GM18868 (cell line): ENCODE results near the gene CALCOCO2.
A peak's percentile ranks its signal among the peaks of the same experiment; 100 is the strongest.
"Not testable (repeated sequence)": the region's sequence is repeated elsewhere in the genome, so short reads cannot be mapped to it uniquely, and the experiment has no call there.

Experiments
- ATAC-seq: cut with Tn5 transposase; IDR thresholded peaks from one replicate; pipeline ENCODE4 v1.9.1; 2021; ENCODE audit warnings: mild to moderate bottlenecking, moderate library complexity; ENCODE audit not compliant: unreplicated experiment

CALCOCO2 gene

GRCh38 chr17:48872409-48872808 is 41.6 kb downstream of the CALCOCO2 start:
- ATAC-seq, result not testable (repeated sequence)

DNA sequence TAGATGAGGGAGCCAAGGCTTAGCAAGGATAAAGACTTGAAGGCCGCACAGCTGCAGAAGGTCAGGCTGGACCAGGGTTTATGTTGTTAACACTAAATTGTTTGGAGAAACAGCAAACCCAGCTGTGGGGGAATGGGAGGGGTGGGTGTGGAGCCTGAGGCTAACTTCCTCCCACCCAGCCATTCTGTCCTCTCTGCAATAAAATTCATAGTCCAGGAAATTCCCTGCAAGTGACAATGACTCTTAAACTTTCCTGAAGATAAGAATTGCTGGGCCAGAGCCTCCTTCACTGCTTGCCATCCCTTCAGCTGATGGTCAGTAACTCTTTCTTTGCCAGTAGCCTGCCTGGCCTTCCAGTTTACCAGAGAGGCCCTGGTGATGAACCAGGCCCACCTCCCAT is 42.4 kb downstream of the CALCOCO2 start:
- no peak for ATAC-seq

DNA sequence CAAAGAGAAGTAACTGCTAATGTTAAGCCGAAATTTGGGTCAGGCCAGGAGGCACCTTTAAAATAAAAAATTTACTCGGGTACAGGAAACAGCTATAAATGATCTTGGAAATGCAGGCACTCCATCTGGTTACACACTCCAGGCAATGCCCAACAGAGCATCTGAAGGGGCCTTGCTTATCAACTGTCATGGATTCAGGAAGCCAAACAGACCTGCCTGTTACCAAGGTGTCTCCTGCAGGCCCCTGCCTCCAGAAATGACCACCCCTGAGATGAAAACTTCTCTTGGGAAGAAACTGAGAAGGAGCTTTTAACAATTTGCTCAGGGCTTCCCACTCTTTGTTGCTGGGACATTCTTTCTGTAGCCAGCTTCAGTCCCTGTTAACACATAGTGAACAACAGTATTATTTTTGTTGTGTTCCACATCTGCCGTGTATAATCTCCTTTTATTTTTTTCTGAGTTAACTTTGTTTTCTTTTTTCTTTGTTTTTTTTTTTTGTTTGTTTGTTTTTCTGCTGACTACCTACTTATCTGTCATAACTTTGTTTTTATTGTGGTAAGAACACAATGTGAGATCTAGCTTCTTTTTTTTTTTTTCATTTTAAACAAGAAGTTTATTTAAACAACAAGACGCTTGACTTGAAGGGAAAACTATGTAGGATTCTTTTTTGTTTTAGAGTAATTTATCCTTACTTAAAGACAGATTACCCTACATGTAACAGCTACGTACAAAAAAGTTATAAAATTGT is 43.0 kb downstream of the CALCOCO2 start:
- no peak for ATAC-seq

- ATAC-seq, result no peak
Measured at GRCh38 chr17:48878920-48879898, 48.4 kb downstream of the CALCOCO2 start.

GRCh38 chr17:48882272-48882671 is 51.4 kb downstream of the CALCOCO2 start:
- ATAC-seq, result no peak

GRCh38 chr17:48883171-48883570 is 52.3 kb downstream of the CALCOCO2 start:
- ATAC-seq, result no peak

- ATAC-seq, result no peak
Measured at GRCh38 chr17:48890086-48890485, 59.3 kb downstream of the CALCOCO2 start.

DNA sequence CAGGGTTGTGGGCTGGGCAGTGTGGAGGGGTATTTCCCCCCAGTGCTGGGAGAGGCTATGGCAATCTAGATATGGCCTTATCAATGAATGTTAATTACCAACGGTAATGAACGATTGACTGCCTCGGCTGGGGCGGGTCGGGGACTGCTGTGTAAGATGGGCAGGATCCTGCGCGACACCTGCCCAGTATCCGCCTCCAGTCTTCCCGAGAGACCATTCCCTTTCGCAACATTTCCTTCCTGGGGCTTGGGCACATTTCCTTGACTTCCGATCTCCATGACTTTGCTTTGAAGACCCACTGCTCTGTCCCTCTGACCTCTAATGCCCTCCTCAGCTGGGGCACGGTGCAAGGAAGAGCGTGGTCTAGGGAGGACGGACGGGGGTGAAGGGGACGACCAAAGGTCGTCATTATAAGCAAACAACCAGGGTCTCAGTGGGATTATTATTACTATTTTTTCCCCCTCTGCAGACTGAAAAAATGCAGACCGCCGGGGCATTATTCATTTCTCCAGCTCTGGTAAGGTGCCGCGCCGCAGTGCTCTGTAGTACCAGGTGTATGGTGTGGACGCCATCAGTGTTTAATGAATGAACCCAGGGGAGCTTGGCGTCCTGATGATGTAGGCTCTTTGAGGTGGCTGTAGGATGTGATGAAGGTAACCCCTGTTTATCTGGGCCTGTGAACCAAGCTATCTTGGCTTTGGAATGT is 62.3 kb downstream of the CALCOCO2 start:
- ATAC-seq, result no peak

DNA sequence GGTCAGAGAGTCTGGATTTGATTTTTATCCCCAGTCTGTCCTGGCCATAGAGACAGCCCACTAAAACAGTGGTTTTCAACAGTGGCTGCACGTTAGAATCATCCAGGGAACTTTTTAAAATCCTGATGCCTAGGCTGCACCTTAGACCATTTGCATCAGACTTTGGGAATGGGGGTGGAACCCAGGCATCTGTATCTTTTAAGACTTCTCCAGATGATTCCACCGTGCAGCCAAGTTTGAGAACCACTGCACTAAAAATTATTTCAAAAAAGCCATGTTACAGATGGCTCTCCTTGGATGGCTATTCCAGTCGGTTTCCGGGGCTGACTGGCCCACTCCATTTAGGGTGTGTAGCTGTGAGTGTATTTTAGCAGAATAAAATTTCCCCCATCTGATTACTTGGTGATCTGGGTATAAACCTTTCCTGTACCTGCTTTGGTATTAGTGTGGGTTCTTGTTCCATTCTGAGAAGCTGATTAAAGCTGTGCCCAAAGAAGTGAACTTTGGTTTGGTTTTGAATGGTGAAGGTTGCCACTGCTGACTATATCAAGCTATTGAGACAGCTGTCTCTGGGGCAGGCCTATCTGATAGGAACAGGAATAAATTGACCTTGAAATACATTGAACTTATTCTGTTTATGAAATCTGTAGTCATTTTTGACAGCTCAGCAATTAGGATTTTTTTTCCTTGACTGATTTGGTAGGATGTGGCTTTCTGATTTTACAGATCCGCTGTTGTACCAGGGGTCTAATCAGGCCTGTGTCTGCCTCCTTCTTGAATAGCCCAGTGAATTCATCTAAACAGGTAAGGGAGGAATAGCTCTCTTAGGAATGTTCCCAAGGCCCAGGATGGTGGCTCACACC is 63.0 kb downstream of the CALCOCO2 start:
- no peak for ATAC-seq

GRCh38 chr17:48894886-48895285 is 64.1 kb downstream of the CALCOCO2 start:
- no peak for ATAC-seq

- no peak for ATAC-seq
Measured at GRCh38 chr17:48901241-48901640, 70.4 kb downstream of the CALCOCO2 start.

DNA sequence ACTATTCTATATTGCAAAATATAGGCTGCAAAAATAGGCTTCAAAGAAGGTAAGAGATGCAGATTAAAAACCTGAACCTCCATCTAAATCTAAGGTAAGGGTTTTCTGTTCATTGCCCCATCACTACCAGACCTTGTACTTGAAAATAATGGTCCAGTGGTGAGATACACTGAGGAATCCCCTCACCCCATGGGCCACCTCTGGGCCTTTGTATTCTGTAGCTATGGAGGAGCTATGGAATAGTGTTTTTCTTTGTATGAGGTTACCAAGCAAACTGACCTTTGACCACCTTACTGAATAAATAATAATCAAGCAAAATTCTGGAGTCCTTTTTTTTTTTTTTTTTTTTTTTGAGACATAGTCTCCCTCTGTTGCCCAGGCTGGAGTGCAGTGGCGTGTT is 72.6 kb downstream of the CALCOCO2 start:
- ATAC-seq, result no peak

DNA sequence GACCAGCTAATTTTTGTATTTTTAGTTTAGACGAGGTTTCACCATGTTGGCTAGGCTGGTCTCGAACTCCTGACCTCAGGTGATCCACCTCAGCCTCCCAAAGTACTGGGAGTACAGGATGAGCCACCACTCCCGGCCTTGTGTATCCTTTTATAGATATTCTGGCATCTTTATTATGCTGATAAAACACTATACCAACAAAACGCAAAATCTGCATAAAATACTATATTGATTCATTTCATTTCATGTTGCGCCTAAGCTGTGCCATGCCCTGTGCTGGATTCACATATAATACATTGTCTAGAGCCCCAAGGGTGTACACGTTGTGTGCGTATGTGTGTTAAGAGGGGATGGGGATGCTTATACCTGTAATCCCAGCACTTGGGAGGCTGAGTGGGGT is 73.6 kb downstream of the CALCOCO2 start:
- ATAC-seq, result no peak

DNA sequence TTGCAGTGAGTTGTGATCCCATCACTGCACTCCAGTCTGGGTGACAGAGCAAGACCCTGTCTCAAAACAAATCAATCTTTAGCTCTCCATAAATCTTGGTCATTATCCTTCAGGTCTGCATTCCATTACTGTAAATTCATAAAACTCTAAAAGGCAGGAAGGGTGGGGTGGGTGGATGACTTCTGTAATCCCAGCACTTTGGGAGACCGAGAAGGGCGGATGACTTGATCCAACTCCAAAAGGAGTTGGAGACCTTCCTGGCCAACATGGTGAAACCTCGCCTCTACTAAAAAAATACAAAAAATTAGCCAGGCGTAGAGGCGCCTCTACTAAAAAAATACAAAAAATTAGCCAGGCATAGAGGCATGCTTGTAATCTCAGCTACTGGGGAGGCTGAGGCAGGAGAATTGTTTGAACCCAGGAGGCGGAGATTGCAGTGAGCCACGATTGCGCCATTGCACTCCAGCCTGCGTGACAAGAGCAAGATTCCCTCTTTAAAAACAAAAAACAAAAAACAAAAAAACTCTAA is 75.2 kb downstream of the CALCOCO2 start:
- ATAC-seq, result no peak

DNA sequence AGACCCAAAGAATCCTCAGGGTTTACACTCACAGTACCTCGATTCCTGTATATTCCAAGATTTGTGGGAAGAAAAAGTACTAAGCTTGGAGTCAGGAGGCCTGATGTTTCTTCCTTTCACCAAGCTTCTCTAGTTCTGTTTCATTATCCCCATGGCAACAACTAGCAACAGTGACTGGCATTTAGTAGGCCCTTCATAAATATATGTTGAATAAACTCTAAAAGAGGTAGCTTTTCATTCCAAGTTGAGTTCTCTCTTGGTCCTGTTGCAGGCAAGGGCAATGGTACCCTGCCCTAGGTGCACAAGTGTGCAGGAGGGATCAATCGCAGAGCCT is 76.8 kb downstream of the CALCOCO2 start:
- no peak for ATAC-seq

- peak; percentile 74 for ATAC-seq
Measured at GRCh38 chr17:48908047-48908843, 77.4 kb downstream of the CALCOCO2 start, which contains the start of gene UBE2Z. Gene UBE2Z, plus strand, starts transcription at chr17:48908407. Its CDS starts 97 bp downstream, at chr17:48908504.

DNA sequence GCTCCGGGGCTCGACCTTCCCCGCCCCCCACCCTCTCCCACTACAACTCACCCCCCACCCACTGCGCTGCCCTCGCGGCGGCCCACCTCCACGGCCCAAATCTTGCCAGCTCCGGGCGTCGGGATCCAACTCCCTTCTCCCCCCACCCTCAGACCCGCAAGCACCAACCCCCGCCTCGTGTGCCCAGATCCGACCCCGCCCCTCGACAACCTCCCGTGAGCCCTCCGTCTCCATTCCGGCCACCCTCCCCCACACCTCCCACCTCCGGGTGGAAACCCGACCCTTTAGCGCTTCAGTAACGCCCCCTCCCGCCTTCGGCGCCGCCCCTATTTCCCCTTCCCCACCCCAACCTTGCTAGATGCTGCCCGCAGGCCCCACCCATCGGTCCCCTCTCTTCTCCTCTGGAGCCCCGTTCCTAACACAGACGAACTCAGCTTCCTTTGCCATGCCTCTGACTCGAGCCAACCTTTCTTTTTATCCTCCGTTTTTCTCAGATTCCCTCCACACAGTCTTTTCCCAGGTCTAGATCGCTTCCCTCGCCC is 78.1 kb downstream of the CALCOCO2 start:
- ATAC-seq, result peak; percentile 42

DNA sequence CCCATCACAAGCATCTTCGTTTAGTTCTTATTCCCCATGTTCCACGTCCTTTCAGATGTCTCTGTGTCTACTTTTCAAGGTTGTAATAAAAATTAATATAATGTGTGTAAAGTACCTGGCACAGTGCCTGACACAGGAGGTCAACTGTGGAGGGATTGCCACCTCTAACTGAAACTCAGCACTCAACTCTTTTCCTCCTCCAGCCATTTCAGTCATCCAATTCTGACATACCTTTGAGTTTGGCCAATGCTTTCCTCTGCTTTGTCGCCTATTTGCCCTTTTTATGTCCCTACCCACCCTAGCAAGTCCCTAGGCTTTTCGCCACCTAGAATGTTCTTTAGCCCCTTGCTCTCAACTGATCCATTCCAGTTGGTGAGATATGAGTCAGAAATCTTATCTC is 78.9 kb downstream of the CALCOCO2 start:
- ATAC-seq, result no peak

- no peak for ATAC-seq
Measured at GRCh38 chr17:48910370-48910769, 79.5 kb downstream of the CALCOCO2 start.
